Measurements from ENCODE around the gene PUS10. TPM values are rescaled to one million over a fixed set of nuclear protein-coding genes. Genes with fewer than 3 reads are reported as not detected.

Gene PUS10
- total RNA-seq, 2 experiments from 2014 or later: 3.3 to 7.5 TPM

GRCh38 chr2:60954139-60954538, 63.9 kb downstream of the PUS10 start:
- Histone ChIP-seq H4K20me1 (ENCODE audit: insufficient read depth, low read length) (no peaks in the 10 kb centered on the region), H3K4me1 (ENCODE audit: insufficient read depth, low read length, poor library complexity, severe bottlenecking) (no peaks in the 10 kb centered on the region), H3K27ac (ENCODE audit: low read depth, low read length, poor library complexity, severe bottlenecking) (no peak overlapping the region), H2AFZ (ENCODE audit: low read length) (no peak overlapping the region), H3K9me2 (ENCODE audit: insufficient read depth, low read length) (no peaks in the 10 kb centered on the region), H3K36me3 (ENCODE audit: insufficient read depth, low read length) (peaks cover 33% of the 10 kb centered on the region), H3K9me3 (ENCODE audit: low read length) (no peaks in the 10 kb centered on the region), H3K79me2 (ENCODE audit: insufficient read depth, low read depth, low read length) (no peaks in the 10 kb centered on the region), H3K4me2 (ENCODE audit: low read length) (no peak overlapping the region), H3K4me3 (ENCODE audit: low read depth, low read length, poor library complexity, severe bottlenecking) (no peak overlapping the region)
- CTCF ChIA-PET (ENCODE audit: unreplicated experiment): no interaction called here
- no TSS peak for BruUV-seq (replicated peaks)
- intact Hi-C loops (cut with micrococcal nuclease; ENCODE audit: unreplicated experiment): no loop called here
- TF ChIP-seq EZH2phosphoT487 (IDR thresholded peaks at IDR 0.05; ENCODE audit: borderline replicate concordance, low read depth, low read length) (no peak), CTCF (conservative IDR thresholded peaks at IDR 0.05; ENCODE audit: low read length) (no peak)
- no peak for DNase-seq (ENCODE audit: low spot score)
- POLR2A ChIA-PET: interaction anchor here (1.0 to 4.3 kb wide), 3 partner anchors 10 to 14 kb away, joined by 4 to 21 read pairs (median 6); no protein-coding TSS in a partner anchor

- intact Hi-C loops (cut with micrococcal nuclease; ENCODE audit: unreplicated experiment): no loop called here
- H3K9me2 ChIP-seq (ENCODE audit: insufficient read depth, low read length): no peaks in the 10 kb centered on the region
- H3K27ac ChIP-seq (ENCODE audit: low read depth, low read length, poor library complexity, severe bottlenecking): no peak overlapping the region
- H3K79me2 ChIP-seq (ENCODE audit: insufficient read depth, low read depth, low read length): no peaks in the 10 kb centered on the region
- DNase-seq (ENCODE audit: low spot score): no peak
- no peaks in the 10 kb centered on the region for H3K4me1 ChIP-seq (ENCODE audit: insufficient read depth, low read length, poor library complexity, severe bottlenecking)
- no peak overlapping the region for H2AFZ ChIP-seq (ENCODE audit: low read length)
- no peak overlapping the region for H3K4me2 ChIP-seq (ENCODE audit: low read length)
- H3K9me3 ChIP-seq (ENCODE audit: low read length): no peaks in the 10 kb centered on the region
- TF ChIP-seq CTCF (conservative IDR thresholded peaks at IDR 0.05; ENCODE audit: low read length) (no peak), EZH2phosphoT487 (IDR thresholded peaks at IDR 0.05; ENCODE audit: borderline replicate concordance, low read depth, low read length) (no peak)
- H3K4me3 ChIP-seq (ENCODE audit: low read depth, low read length, poor library complexity, severe bottlenecking): no peak overlapping the region
- H4K20me1 ChIP-seq (ENCODE audit: insufficient read depth, low read length): no peaks in the 10 kb centered on the region
- peaks cover 42% of the 10 kb centered on the region for H3K36me3 ChIP-seq (ENCODE audit: insufficient read depth, low read length)
- CTCF ChIA-PET (ENCODE audit: unreplicated experiment): no interaction called here
- BruUV-seq (replicated peaks): no TSS peak
- POLR2A ChIA-PET: no interaction called here
These were observed 69.0 kb downstream of the PUS10 start for GRCh38 chr2:60948926-60949579.

GRCh38 chr2:60948161-60948560, 69.9 kb downstream of the PUS10 start:
- H3K4me2 ChIP-seq (ENCODE audit: low read length): no peak overlapping the region
- CTCF ChIA-PET (ENCODE audit: unreplicated experiment): no interaction called here
- POLR2A ChIA-PET: no interaction called here

More at GRCh38 chr2:60948161-60948560, 69.9 kb downstream of the PUS10 start:
- no peaks in the 10 kb centered on the region for H3K4me1 ChIP-seq (ENCODE audit: insufficient read depth, low read length, poor library complexity, severe bottlenecking)
- intact Hi-C loops (cut with micrococcal nuclease; ENCODE audit: unreplicated experiment): no loop called here
- peaks cover 36% of the 10 kb centered on the region for H3K36me3 ChIP-seq (ENCODE audit: insufficient read depth, low read length)
- H2AFZ ChIP-seq (ENCODE audit: low read length): no peak overlapping the region
- BruUV-seq (replicated peaks): no TSS peak
- H3K4me3 ChIP-seq (ENCODE audit: low read depth, low read length, poor library complexity, severe bottlenecking): no peak overlapping the region
- H3K9me3 ChIP-seq (ENCODE audit: low read length): no peaks in the 10 kb centered on the region
- H4K20me1 ChIP-seq (ENCODE audit: insufficient read depth, low read length): no peaks in the 10 kb centered on the region
- H3K79me2 ChIP-seq (ENCODE audit: insufficient read depth, low read depth, low read length): no peaks in the 10 kb centered on the region
- TF ChIP-seq CTCF (conservative IDR thresholded peaks at IDR 0.05; ENCODE audit: low read length): no peak
- no peak for TF ChIP-seq EZH2phosphoT487 (IDR thresholded peaks at IDR 0.05; ENCODE audit: borderline replicate concordance, low read depth, low read length)
- H3K27ac ChIP-seq (ENCODE audit: low read depth, low read length, poor library complexity, severe bottlenecking): no peak overlapping the region
- DNase-seq (ENCODE audit: low spot score): no peak
- H3K9me2 ChIP-seq (ENCODE audit: insufficient read depth, low read length): no peaks in the 10 kb centered on the region
